H9 (cell line): Measurements from ENCODE around the gene GRB10. TPM values are rescaled to one million over a fixed set of nuclear protein-coding genes. Genes with fewer than 3 reads are reported as not detected.
"Not testable (repeated sequence)": the region's sequence is repeated elsewhere in the genome, so short reads cannot be mapped to it uniquely, and the experiment has no call there.

Source experiments
- DNase-seq: peaks from one replicate; pipeline ENCODE4 v3.0.0-alpha.2; 2017
- H2AFZ ChIP-seq: one replicate; pipeline ENCODE4 v1.6.1; 2013; ENCODE audit warnings: mild to moderate bottlenecking, low read length, control low read depth, moderate library complexity
- H2AK5ac ChIP-seq: 2 replicates; pipeline ENCODE4 v1.6.1; 2013; ENCODE audit warnings: low read length, control low read depth, mixed read lengths; ENCODE audit not compliant: insufficient read length
- H2BK120ac ChIP-seq: one replicate; pipeline ENCODE4 v1.6.1; 2013; ENCODE audit warnings: low read depth, mild to moderate bottlenecking, low read length, control low read depth, inconsistent platforms; ENCODE audit not compliant: poor library complexity, severe bottlenecking
- H2BK12ac ChIP-seq: 2 replicates; pipeline ENCODE4 v1.6.1; 2013; ENCODE audit warnings: low read length, control low read depth, mixed read lengths, low read depth; ENCODE audit not compliant: insufficient read length
- H2BK15ac ChIP-seq: 2 replicates; pipeline ENCODE4 v1.6.1; 2013; ENCODE audit warnings: low read depth, low read length, control low read depth
- H2BK20ac ChIP-seq: one replicate; pipeline ENCODE4 v1.6.1; 2013; ENCODE audit warnings: low read depth, mild to moderate bottlenecking, low read length, control low read depth, inconsistent platforms; ENCODE audit not compliant: poor library complexity, severe bottlenecking
- H2BK5ac ChIP-seq: 2 replicates; pipeline ENCODE4 v1.6.1; 2013; ENCODE audit warnings: low read length, control low read depth, mixed read lengths; ENCODE audit not compliant: insufficient read length
- H3K14ac ChIP-seq: 2 replicates; pipeline ENCODE4 v1.6.1; 2013; ENCODE audit warnings: low read length, control low read depth; ENCODE audit not compliant: insufficient read depth
- H3K18ac ChIP-seq: 2 replicates; pipeline ENCODE4 v1.6.1; 2013; ENCODE audit warnings: low read depth, mild to moderate bottlenecking, mixed read lengths, low read length, control low read depth; ENCODE audit not compliant: insufficient read length
- H3K23ac ChIP-seq: 2 replicates; pipeline ENCODE4 v1.6.1; 2013; ENCODE audit warnings: low read length, control low read depth, mixed read lengths, low read depth; ENCODE audit not compliant: insufficient read length
- H3K23me2 ChIP-seq: 2 replicates; pipeline ENCODE4 v1.6.1; 2013; ENCODE audit warnings: low read depth, mild to moderate bottlenecking, mixed read lengths, low read length, control low read depth; ENCODE audit not compliant: insufficient read length, poor library complexity, severe bottlenecking
- H3K27ac ChIP-seq: 2 replicates; pipeline ENCODE4 v1.5.1; 2013; ENCODE audit warnings: low read length, control low read depth, mixed read lengths, low read depth; ENCODE audit not compliant: insufficient read length
- H3K27me3 ChIP-seq: 2 replicates; pipeline ENCODE4 v1.6.1; 2013; ENCODE audit warnings: low read length, control low read depth, inconsistent platforms; ENCODE audit not compliant: insufficient read depth
- H3K4ac ChIP-seq: 2 replicates; pipeline ENCODE4 v1.6.1; 2013; ENCODE audit warnings: low read depth, mild to moderate bottlenecking, control low read depth, inconsistent platforms, low read length, moderate library complexity
- H3K4me1 ChIP-seq: 2 replicates; pipeline ENCODE4 v1.6.1; 2013; ENCODE audit warnings: low read length, control low read depth, inconsistent platforms; ENCODE audit not compliant: insufficient read depth
- H3K4me2 ChIP-seq: 2 replicates; pipeline ENCODE4 v1.6.1; 2013; ENCODE audit warnings: low read length, control low read depth, mixed read lengths; ENCODE audit not compliant: insufficient read length, insufficient read depth
- H3K56ac ChIP-seq: 2 replicates; pipeline ENCODE4 v1.6.1; 2013; ENCODE audit warnings: low read depth, mild to moderate bottlenecking, mixed read lengths, low read length, control low read depth; ENCODE audit not compliant: insufficient read length
- H3K79me1 ChIP-seq: 2 replicates; pipeline ENCODE4 v1.6.1; 2013; ENCODE audit warnings: low read depth, mild to moderate bottlenecking, moderate library complexity, low read length, control low read depth, inconsistent platforms; ENCODE audit not compliant: insufficient read depth, poor library complexity, severe bottlenecking
- H3K79me2 ChIP-seq: 2 replicates; pipeline ENCODE4 v1.6.1; 2013; ENCODE audit warnings: low read length, control low read depth, inconsistent platforms; ENCODE audit not compliant: insufficient read depth
- H3K9ac ChIP-seq: 2 replicates; pipeline ENCODE4 v1.6.1; 2013; ENCODE audit warnings: low read length, control low read depth, mixed read lengths; ENCODE audit not compliant: insufficient read length; ENCODE audit errors: extremely low read depth
- H3K9me3 ChIP-seq: one replicate; pipeline ENCODE4 v1.6.1; 2013; ENCODE audit warnings: low read depth, low read length, inconsistent platforms; ENCODE audit not compliant: control insufficient read depth
- H3T11ph ChIP-seq: one replicate; pipeline ENCODE4 v1.6.1; 2013; ENCODE audit warnings: mild to moderate bottlenecking, low read length, control low read depth, inconsistent platforms
- H4K20me1 ChIP-seq: one replicate; pipeline ENCODE4 v1.6.1; 2013; ENCODE audit not compliant: control insufficient read depth, insufficient read length, insufficient read depth
- H4K5ac ChIP-seq: 2 replicates; pipeline ENCODE4 v1.6.1; 2013; ENCODE audit warnings: low read depth, mild to moderate bottlenecking, mixed read lengths, low read length, control low read depth; ENCODE audit not compliant: insufficient read length
- H4K8ac ChIP-seq: replicated peaks from 2 replicates; pipeline ENCODE4 v1.6.1; 2013; ENCODE audit warnings: low read length, control low read depth, mixed read lengths, low read depth; ENCODE audit not compliant: insufficient read length
- H4K91ac ChIP-seq: 2 replicates; pipeline ENCODE4 v1.6.1; 2013; ENCODE audit warnings: low read depth, mild to moderate bottlenecking, moderate library complexity, mixed read lengths, low read length, control low read depth; ENCODE audit not compliant: insufficient read length
- H3K27ac Mint-ChIP-seq, 3 experiments: 2 replicates in 2 of 3; 3 replicates in 1 of 3; pipeline ENCODE4 v1.8.0; 2020 to 2021; ENCODE audit warnings: mixed read lengths in 3 of 3, mild to moderate bottlenecking in 1 of 3, moderate library complexity in 1 of 3
- H3K27me3 Mint-ChIP-seq: 2 replicates; pipeline ENCODE4 v1.8.0; 2021; ENCODE audit warnings: low read depth, mild to moderate bottlenecking, moderate library complexity, mixed read lengths
- H3K36me3 Mint-ChIP-seq, 3 experiments: 2 replicates in 2 of 3; 3 replicates in 1 of 3; pipeline ENCODE4 v1.8.0; 2020 to 2021; ENCODE audit warnings: low read depth in 3 of 3, mixed read lengths in 3 of 3; ENCODE audit not compliant: insufficient read depth in 1 of 3
- H3K4me1 Mint-ChIP-seq, 2 experiments: 2 replicates each; pipeline ENCODE4 v1.8.0; 2020; ENCODE audit warnings: mixed read lengths in 2 of 2
- H3K4me3 Mint-ChIP-seq, 2 experiments: 2 replicates in 1 of 2; 3 replicates in 1 of 2; pipeline ENCODE4 v1.8.0; 2020 to 2021; ENCODE audit warnings: mild to moderate bottlenecking in 2 of 2, mixed read lengths in 2 of 2, moderate library complexity in 1 of 2
- H3K9me3 Mint-ChIP-seq, 2 experiments: 2 replicates in 1 of 2; 3 replicates in 1 of 2; pipeline ENCODE4 v1.8.0; 2020; ENCODE audit warnings: mild to moderate bottlenecking in 2 of 2, mixed read lengths in 2 of 2, moderate library complexity in 1 of 2
- WGBS: extraction: QIAGEN DNeasy Blood & Tissue Kit; methylation state at CpG from one replicate; pipeline ENCODE4 v1.1.7; 2013; ENCODE audit warnings: missing lambda C conversion rate, low lambda C conversion rate, mixed read lengths; ENCODE audit not compliant: insufficient read length; ENCODE audit errors: extremely low coverage; 5-methylcytosine and 5-hydroxymethylcytosine counted together
- total RNA-seq: library from RNA; stranded (reverse); gene quantifications from 2 replicates; pipeline ENCODE4 v1.2.1, GENCODE V29; 2021
- TF ChIP-seq, protein P1 (sequence below): fragments of 200-600 bp; sonication (generic); conservative IDR thresholded peaks from 3 replicates; pipeline ENCODE4 v1.8.0; 2021; ENCODE audit warnings: antibody characterized with exemption, mild to moderate bottlenecking

Gene GRB10
- total RNA-seq, 1 experiment from 2014 or later = 108 TPM

DNA sequence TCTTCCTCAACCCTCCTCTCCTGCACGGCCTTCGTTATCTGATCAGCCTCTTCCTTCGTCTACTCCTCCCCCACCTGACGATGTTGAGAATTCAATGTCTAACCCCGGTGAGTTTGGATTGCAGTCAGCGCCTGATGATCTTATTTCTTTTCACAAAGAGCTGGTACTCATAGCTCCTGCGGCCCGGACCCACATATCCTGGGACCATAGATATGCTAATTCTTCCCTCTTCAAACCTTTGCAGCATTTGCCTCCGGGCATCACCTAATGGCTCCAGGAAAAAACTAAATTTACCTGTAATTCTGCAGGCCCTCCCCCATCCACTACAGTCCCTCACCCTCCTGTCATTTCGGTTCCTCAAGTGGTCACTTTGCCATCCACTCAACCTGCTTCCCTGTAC, 205.1 kb downstream of the GRB10 start:
- no peak overlapping the region for H3K4me3 Mint-ChIP-seq
- Histone ChIP-seq H3K23ac (no peak overlapping the region), H4K8ac (no peak overlapping the region), H2BK5ac (no peak overlapping the region), H2BK120ac (no peak overlapping the region), H3K9me3 (peaks cover 7% of the 10 kb centered on the region), H2AK5ac (no peak overlapping the region), H3K9ac (no peak overlapping the region), H3K14ac (no peak overlapping the region), H3K79me2 (no peaks in the 10 kb centered on the region), H2BK15ac (no peak overlapping the region), H3K4ac (no peak overlapping the region), H3T11ph (no peak overlapping the region), H3K4me1 (no peaks in the 10 kb centered on the region), H3K79me1 (no peaks in the 10 kb centered on the region), H3K27ac (no peak overlapping the region), H4K91ac (no peak overlapping the region), H3K18ac (no peak overlapping the region), H3K4me2 (no peak overlapping the region), H2BK12ac (no peak overlapping the region), H3K23me2 (no peaks in the 10 kb centered on the region), H4K5ac (no peak overlapping the region), H2BK20ac (no peak overlapping the region), H2AFZ (no peak overlapping the region), H3K27me3 (no peaks in the 10 kb centered on the region), H3K56ac (no peak overlapping the region), H4K20me1 (no peaks in the 10 kb centered on the region)
- H3K36me3 Mint-ChIP-seq = peaks cover 20 to 27% (median 26%) of the 10 kb centered on the region in 3 experiments
- H3K27ac Mint-ChIP-seq = no peak overlapping the region
- peaks cover 7% of the 10 kb centered on the region for H3K27me3 Mint-ChIP-seq
- peaks cover 6 to 7% of the 10 kb centered on the region in 2 experiments; a peak in 3 of 4 replicates for H3K4me1 Mint-ChIP-seq
- no peak for DNase-seq
- H3K9me3 Mint-ChIP-seq = peaks cover 35 to 45% of the 10 kb centered on the region in 2 experiments
- TF ChIP-seq, protein P1, sequence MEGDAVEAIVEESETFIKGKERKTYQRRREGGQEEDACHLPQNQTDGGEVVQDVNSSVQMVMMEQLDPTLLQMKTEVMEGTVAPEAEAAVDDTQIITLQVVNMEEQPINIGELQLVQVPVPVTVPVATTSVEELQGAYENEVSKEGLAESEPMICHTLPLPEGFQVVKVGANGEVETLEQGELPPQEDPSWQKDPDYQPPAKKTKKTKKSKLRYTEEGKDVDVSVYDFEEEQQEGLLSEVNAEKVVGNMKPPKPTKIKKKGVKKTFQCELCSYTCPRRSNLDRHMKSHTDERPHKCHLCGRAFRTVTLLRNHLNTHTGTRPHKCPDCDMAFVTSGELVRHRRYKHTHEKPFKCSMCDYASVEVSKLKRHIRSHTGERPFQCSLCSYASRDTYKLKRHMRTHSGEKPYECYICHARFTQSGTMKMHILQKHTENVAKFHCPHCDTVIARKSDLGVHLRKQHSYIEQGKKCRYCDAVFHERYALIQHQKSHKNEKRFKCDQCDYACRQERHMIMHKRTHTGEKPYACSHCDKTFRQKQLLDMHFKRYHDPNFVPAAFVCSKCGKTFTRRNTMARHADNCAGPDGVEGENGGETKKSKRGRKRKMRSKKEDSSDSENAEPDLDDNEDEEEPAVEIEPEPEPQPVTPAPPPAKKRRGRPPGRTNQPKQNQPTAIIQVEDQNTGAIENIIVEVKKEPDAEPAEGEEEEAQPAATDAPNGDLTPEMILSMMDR = no peak
- no CpG with 5 or more reads among the region's 10 CpGs for WGBS

DNA sequence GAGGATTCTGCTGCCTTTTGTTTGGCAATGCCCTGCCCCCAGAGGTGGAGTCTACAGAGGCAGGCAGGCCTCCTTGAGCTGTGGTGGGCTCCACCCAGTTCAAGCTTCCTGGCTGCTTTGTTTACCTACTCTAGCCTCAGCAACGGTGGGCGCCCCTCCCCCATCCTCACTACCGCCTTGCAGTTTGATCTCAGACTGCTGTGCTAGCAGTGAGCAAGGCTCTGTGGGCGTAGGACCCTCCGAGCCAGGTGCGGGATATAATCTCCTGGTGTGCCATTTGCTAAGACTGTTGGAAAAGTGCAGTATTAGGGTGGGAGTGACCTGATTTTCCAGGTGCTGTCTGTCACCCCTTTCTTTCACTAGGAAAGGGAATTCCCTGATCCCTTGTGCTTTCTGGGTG, 206.3 kb downstream of the GRB10 start:
- H3K4ac ChIP-seq, H3K27ac ChIP-seq, H4K8ac ChIP-seq, H3K9me3 ChIP-seq, H3T11ph ChIP-seq, H2AFZ ChIP-seq, H2BK15ac ChIP-seq, H3K4me3 Mint-ChIP-seq, H3K4me1 ChIP-seq, H2BK20ac ChIP-seq, H3K4me1 Mint-ChIP-seq, H3K23ac ChIP-seq, H2BK12ac ChIP-seq, DNase-seq, H3K79me2 ChIP-seq, H3K9ac ChIP-seq, H3K79me1 ChIP-seq, H2BK5ac ChIP-seq, H4K20me1 ChIP-seq, H3K18ac ChIP-seq, H4K91ac ChIP-seq, H3K27me3 ChIP-seq, H3K23me2 ChIP-seq, H3K27ac Mint-ChIP-seq, H3K4me2 ChIP-seq, H3K14ac ChIP-seq, H3K56ac ChIP-seq, H2AK5ac ChIP-seq, H2BK120ac ChIP-seq, H4K5ac ChIP-seq, H3K27me3 Mint-ChIP-seq: not testable (repeated sequence)
- H3K36me3 Mint-ChIP-seq = peaks cover 20 to 29% (median 23%) of the 10 kb centered on the region in 3 experiments
- peaks cover 38 to 43% of the 10 kb centered on the region in 2 experiments for H3K9me3 Mint-ChIP-seq
- no CpG with 5 or more reads among the region's 6 CpGs for WGBS
